HG03139 (cell line): ENCODE results near the gene NPAP1.
"Not testable (repeated sequence)": the region's sequence is repeated elsewhere in the genome, so short reads cannot be mapped to it uniquely, and the experiment has no call there.

ENCODE experiments used
- ATAC-seq: cut with Tn5 transposase; IDR thresholded peaks from one replicate; pipeline ENCODE4 v1.9.1; 2021; ENCODE audit not compliant: unreplicated experiment

NPAP1 gene, protein sequence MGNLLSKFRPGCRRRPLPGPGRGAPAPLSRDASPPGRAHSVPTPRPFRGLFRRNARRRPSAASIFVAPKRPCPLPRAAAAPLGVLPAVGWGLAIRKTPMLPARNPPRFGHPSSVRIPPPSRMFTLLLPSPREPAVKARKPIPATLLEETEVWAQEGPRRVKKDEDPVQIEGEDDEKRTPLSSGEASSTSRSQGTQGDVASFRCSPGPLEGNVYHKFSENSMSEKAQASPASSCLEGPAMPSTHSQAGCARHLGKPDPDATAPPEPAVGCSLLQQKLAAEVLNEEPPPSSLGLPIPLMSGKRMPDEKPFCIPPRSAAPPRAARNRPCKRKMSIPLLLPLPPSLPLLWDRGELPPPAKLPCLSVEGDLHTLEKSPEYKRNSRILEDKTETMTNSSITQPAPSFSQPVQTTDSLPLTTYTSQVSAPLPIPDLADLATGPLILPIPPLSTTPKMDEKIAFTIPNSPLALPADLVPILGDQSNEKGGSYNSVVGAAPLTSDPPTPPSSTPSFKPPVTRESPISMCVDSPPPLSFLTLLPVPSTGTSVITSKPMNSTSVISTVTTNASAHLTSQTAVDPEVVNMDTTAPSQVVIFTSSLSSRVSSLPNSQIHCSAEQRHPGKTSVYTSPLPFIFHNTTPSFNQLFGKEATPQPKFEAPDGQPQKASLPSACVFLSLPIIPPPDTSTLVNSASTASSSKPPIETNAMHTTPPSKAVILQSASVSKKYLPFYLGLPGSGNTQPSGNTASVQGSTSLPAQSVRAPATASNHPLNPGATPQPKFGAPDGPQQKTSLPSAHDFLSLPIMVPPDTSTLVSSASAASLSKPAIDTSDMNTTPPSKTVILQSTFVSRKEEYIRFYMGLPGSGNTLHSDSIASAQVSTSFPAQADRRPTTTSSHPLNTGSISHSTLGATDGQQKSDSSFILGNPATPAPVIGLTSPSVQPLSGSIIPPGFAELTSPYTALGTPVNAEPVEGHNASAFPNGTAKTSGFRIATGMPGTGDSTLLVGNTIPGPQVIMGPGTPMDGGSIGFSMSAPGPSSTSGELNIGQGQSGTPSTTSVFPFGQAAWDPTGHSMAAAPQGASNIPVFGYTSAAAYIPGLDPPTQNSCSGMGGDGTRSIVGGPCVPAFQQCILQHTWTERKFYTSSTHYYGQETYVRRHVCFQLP

DNA sequence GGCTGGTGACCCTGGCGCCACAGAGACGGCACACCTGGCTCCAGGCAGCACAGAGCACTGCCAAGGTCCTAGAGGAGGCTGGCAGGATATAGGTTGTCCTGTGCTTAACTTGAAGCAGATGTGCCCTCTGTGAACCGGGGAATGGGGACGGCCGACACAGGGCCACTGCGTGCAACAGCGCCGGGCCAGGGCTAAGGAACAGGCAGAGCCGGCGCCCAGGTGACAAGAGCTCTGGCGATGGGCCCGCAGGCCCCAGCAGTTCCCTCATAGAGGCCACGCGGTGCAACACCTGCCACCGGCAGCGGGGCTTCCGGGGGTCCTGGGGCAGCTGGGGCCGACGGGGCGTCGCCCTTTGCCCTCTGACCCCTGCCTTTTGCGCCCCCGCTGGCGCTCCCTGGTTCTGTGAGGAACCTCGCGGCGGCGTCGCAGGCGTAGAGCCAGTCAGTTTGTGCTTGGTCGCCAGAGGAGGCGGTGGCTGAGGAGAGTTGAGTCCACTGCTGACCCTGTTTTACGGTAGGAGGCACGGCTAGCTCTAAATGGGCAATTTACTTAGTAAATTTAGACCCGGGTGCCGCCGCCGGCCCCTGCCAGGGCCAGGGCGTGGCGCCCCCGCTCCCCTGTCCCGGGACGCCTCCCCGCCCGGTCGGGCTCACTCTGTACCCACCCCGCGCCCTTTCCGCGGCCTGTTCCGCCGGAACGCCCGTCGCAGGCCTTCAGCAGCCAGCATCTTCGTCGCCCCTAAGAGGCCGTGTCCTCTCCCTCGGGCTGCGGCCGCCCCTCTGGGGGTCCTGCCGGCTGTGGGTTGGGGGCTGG is at the start of gene NPAP1:
NPAP1 (plus strand) TSS at position 444 of the 813 bp plus-strand sequence; CDS start at position 537, 93 bp downstream.
- no peak for ATAC-seq

DNA sequence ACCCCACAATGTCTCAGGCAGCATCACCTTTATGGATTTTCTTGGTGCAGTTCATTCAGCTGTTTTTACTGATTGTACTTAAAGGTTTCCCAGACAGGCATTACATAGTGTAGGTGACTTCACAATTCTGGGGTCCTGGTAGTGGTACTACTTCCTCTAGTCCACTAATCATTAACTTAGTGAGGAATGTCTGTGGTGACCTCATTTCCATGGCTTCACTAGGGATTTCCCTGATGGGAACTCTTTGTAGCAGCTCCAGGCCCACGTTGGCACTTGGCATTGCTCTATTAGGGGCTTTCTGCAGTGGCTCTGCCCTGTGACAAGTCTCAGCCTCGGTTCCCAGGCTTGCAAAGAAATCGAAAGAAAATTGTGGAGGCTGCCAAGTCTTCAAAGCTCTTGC is 48.1 kb upstream of the NPAP1 start:
- ATAC-seq = no peak

DNA sequence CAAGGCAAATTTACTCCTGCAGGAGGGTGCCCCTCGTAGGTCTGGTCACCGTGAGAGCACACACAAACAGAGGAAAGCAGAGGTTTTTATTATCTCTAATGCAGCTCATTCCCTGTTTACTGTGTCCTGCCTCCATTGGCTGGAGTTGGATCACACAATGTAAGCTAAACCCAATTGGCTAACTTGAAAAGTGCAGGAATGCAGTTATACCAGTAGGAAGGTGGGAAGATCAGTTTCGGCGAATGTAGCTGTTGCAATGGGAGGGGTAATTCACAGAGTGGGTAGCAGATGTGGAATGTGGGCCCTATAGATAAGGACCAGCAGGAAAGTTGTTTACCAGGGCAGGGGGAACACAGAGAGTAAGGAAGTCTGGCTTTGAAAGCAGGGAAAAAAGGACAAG is 42.5 kb upstream of the NPAP1 start:
- no peak for ATAC-seq

DNA sequence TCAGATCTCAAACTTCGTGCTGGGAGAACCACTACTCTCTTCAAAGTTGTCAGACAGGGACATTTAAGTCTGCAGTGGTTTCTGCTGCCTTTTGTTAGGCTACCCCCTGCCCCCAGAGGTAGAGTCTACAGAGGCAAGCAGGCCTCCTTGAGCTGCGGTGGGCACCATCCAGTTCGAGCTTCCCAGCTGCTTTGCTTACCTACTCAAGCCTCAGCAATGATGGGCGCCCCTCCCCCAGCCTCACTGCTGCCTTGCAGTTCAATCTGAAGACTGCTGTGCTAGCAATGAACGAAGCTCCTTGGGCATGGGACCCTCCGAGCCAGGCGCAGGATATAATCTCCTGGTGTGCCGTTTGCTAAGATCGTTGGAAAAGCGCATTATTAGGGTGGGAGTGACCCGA is 36.2 kb upstream of the NPAP1 start:
- not testable (repeated sequence) for ATAC-seq

DNA sequence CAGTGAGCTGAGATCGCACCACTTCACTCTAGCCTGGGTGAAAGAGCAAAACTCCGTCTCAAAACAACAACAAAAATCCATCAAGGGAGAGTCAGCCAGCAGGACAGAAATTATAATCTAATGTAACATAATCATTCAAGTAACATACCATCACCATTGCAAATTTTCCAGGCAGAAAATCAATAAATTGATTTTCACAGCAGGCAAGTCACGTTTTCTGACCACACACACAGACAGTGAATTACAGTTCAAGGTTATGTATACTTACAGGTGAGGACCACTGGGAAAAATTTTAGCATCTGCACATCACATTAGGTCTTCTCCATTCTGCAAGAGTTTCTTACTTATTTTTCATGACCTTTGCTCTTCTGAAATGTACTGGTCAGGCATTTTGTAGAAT is 29.9 kb upstream of the NPAP1 start:
- ATAC-seq = no peak

DNA sequence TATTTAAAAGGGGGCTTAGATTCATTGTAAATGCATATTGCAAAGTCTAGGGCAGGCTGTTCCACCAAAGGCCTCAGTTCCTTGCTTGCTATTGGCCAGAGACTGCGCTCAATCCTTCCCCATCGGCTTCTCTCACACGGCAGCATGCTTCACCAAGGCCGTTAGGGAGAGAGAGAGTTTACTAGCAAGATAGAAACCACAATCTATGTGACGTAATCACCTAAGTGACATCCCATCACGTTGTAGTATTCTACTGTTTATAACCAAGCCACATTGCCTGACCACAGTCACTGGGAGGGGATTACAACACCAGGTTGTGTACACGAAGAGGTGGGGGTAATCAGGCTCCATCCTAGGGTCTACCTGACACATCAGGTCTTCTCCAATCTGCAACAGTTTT is 16.0 kb upstream of the NPAP1 start:
- no peak for ATAC-seq

DNA sequence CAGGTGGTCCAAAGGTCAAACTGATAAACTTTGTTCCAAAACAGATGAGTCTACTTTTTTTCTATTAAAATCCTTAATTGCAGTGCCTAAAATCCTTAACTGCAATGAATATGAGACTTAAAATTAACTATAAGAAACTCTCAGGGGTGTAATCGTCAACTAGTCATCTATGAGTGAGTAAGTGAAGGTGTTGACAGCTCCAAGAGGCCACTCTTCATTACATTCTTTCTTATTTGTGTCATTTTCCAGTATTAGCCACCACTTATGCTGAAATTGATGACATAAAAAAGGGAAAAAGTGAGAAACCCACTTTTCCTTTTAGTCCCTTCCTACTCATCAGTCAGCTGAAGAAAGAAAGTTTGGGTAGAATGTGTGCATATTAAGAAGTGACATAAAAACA is 12.6 kb upstream of the NPAP1 start:
- ATAC-seq = no peak

DNA sequence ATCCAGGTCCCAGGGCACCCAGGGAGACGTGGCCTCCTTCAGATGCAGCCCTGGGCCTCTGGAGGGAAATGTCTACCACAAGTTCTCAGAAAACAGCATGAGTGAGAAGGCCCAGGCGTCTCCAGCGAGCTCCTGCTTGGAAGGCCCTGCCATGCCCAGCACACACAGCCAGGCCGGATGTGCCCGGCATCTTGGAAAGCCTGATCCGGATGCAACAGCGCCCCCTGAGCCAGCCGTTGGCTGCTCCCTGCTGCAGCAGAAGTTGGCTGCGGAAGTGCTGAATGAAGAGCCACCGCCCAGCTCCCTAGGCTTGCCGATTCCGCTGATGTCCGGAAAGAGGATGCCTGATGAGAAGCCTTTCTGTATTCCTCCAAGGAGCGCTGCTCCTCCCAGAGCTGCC is 856 bp downstream of the NPAP1 start:
- ATAC-seq = no peak

DNA sequence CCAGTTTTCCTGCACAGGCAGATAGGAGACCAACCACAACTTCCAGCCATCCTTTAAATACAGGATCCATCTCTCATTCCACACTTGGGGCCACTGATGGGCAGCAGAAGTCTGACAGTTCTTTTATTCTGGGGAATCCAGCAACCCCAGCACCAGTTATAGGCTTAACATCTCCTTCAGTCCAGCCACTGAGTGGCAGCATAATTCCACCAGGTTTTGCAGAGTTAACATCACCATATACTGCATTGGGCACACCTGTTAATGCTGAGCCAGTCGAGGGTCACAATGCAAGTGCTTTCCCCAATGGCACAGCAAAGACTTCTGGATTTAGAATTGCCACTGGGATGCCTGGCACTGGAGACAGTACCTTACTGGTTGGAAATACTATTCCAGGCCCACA is 2.9 kb downstream of the NPAP1 start:
- ATAC-seq = no peak

DNA sequence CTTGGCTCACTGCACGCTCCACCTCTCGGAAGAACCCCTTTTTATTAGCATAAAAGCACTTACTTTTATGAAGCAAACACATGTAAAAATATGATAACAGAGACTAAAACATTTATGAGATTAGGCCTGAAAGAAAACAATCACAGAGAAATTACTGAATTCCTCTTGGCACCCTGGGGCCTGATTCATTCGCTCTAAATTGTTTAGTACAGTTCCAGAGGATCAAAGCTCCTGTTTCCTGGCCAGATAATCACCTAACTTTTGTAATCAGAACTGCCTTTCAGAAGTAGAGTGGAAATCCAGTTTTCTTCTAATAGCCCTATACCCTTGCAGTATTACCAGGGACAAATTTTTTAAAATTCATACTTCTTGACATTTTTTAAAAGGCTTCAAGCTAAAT is 6.4 kb downstream of the NPAP1 start:
- no peak for ATAC-seq

DNA sequence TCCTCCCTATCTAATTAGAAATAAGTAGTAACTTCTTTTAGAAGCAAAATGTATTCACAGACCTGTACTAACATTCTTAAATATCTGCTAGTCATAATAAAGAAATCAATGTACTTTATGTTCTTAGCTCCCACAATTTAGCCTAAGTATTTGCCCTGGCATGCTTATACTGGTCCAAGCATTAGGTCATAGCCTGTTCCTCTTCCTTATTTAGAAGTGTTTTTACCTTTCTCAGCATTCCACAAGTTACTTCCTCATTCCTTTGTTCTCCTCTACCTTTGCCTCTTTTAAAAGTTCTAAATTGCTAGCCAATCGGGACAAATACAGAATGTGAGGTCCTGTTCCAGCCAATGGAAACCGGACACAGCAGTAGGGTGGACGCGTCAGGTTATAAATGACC is 7.3 kb downstream of the NPAP1 start:
- not testable (repeated sequence) for ATAC-seq

DNA sequence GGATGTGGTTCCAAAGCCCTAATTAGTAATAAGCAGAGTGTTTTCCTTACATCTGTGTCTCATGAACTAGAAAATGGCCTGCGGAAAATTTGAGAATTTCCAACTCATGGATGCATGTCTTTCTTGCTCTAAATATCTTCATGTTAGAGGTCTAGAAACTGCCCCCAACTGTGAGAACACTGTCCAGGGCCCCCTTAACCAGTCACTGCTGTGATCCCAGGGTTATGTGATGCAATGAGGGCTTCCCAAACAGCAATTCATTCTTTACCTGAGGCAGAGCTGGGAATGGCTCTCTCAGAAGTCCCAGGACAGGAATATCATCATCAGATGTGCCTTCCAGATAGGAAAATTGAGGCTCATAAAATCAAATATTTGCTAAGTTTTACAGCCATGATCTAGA is 8.2 kb downstream of the NPAP1 start:
- ATAC-seq = no peak

DNA sequence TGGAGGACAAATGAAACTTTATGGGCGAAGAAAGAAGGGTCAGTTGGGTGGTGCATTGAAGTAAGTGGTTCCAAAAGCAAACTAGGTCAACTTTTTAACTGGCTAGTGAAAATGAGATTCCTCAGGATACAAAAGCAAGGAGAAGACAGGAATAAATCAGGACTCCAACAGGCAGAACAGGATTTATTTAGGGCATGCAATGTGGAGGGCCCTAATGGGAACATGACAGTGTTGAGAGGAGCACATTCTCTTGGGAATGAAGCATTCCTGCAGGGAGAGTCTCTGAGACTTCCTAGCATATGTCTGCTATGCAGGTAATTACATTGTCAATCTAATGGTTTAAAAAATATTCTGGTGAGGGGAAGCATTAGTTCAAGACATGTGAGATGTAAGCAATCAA is 8.7 kb downstream of the NPAP1 start:
- no peak for ATAC-seq

DNA sequence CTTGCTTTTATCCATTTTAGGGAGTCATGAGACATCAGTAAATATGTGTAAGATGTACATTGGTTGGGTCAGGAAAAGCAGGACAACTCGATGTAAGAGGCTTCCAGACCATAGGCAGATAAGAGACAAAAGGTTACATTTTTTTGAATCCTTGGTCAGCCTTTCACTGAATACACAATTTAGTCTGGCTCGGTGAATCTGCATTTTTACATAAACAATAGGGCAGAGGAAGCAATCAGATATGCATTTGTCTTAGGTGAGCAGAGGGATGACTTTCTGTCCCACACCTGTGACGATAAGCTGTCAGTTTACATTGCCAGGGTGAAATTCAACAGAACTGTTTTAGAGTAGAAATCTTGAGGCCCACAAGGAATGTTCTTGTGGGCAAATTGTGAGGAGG is 20.6 kb downstream of the NPAP1 start:
- no peak for ATAC-seq

DNA sequence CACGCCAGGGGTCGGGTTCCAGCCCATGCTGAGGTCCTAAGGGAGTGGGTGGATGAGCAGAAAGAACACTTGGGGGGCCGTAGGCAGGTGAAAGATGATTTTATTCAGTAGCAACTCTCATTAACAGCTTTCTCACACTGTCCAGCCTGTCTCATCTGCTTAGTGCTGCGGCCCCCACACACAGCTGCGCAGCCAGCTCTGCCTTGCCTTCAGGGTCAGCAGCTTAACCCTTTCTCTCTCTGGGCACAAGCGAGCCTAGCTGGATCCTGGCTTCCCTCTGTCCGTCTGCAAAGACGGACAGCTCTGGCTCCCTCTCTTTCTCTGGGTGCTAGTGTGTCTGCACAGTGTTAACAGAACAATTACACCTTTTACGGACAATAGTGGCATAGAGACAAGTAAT is 21.3 kb downstream of the NPAP1 start:
- no peak for ATAC-seq

DNA sequence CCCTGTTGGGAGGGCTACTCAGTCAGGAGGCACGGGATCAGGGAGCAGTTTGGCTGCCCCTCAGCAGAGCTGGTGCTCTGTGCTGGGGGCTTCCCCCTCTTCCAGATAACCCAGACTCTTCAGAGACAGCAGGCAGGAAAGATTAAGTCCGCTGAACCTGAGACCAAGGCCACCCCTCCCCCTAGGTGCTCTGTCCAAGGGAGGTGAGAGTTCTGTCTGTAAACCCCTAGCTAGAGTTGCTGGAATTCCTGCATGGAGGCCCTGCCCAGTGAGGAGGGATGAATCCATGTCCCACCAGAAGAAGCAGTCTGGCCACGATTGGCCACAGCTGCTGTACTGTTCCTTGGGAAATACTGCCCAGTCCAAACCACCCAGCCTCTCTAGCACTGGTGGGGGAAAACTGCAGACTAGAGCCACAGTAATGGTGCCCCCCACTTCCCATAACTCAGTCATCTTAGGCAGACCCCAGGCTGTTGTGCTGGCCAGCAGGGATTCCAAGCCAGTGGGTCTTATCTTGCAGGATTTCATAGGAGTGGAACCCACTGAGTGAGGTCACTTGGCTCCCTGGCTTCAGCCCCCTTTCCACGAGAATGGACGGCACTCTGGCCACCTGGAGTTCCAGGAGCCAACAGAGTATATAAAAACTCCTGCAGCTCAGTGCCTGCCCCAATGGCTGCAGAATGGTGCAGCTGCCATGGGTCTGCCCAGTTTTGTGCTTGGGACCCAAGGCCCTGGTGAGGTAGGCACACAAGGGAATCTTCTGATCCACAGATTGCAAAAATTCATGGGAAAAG is 42.9 kb downstream of the NPAP1 start:
- ATAC-seq = no peak

DNA sequence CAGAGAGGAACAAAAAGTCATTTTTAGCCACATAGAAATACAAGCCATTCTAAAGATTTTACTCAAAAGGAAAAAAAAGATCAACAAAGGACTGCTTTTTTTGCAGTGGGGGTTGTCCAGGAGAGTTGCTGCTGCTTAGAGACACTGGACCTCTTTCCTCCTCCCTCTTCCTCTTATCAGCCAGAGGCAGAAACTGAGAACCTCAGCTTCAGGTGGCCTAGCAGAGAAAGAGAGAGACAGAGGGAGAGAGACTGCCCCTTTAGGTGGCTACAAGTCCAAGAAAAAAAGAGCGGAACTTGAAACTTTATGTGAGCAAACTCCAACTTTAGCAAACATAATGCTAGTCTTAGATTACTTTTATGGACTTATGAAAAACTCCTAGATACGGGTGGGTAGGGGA is 54.2 kb downstream of the NPAP1 start:
- ATAC-seq = no peak
